ENCODE data around the gene POLR3H.
"Not testable (repeated sequence)": the region's sequence is repeated elsewhere in the genome, so short reads cannot be mapped to it uniquely, and the experiment has no call there.

POLR3H gene

DNA sequence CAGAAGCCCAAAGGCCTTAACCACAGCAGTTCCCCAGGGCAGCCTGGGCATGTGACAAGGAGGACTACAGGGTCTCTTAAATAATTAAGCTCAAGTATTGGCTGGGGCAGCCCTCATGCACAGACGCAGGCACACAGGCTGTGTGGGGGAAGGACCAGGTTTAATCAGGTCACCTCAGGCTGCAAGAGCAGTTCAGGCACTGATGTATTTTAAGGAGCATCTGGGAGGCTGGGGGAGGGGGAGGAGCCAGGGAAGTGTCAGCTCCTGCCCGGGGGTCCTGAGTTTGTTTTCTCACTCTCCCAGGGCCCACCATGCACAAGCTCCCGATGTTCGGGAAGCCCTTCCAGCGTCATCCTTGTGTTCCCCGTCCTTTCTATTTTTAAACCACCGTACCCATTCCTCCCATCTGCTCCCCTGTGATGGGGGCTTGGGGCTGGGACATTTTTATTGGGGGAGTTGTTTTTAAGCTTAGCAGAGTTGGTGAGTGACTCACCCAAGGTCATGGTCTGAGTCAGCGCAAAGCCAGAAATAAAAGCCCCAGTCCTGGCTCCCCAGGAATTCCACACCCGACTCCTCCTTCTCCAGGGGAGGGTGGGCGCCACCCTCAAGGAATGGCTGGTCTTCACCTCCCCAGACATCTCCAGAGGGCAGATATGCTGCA lies 18.9 kb upstream of the POLR3H start:
- DNase-seq: no peak

DNA sequence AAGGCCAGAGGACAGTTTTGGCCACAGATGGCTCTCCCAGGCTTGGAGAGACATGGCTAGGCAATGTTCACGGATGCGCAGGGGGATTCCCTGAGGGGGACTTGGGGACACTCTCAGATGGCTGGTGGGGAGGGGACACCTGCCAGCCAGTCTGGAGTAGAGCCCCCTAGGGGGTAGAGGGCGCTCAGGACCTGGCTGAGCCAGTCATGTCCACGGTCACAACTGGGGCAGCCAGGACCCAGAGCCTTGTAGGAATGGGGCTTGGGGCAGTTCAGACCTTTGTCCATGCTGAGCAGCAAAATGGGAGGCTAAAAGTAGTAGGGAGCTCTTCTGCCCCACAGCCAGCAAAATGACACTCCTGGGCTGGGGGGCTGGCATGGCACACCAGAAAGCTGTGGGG lies 18.2 kb upstream of the POLR3H start:
- DNase-seq: no peak

DNA sequence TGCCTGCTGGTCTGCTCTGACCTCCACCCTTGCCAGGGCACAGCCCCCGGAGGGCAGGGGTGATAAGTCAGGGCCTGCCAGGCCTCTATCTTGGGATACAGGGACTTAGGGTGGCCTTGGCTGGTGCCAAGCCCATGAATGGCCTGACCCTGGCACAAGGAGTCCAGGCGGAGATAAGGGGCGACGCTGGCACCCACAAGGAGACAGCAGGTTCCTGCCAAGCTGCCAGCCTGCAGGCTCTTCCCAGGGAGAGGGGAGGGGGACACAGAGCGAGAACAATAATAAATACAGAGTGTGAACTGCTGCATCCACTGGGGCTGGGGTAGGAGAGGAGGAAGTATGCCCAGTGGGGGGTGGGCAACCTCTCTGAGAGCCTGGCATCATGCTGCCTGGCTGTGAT lies 17.5 kb upstream of the POLR3H start:
- no peak for DNase-seq

DNA sequence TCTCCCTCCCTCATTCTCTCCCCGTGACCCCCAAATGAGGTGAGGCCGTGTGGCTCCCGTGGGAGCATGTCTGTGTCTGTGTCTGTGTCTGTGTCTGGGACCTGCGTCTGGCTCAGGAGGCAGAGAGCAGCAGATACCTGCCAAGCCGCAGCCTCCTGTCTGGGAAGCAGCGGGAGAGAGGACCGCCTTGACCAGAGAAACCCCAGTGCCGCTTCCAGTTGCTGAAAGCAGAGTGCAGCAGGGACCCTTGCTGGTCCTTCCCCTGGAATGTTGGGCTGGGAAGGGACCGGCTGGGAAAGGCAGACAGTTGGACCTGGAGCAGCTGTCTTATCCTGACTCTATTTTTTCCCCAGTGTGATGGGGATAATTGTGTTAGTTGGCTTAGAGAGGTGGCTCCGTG lies 17.1 kb upstream of the POLR3H start:
- no peak for DNase-seq

GRCh38 chr22:41560095-41560471 lies 15.8 kb upstream of the POLR3H start:
- no peak for DNase-seq

- DNase-seq: not testable (repeated sequence)
Measured at GRCh38 chr22:41558241-41558630, 14.0 kb upstream of the POLR3H start.

GRCh38 chr22:41557401-41558240 lies 13.4 kb upstream of the POLR3H start:
- DNase-seq: no peak

- DNase-seq: no peak
Measured at GRCh38 chr22:41556561-41556960, 12.3 kb upstream of the POLR3H start.

GRCh38 chr22:41555325-41555982 lies 11.2 kb upstream of the POLR3H start:
- no peak for DNase-seq

GRCh38 chr22:41551877-41552582 lies 7.8 kb upstream of the POLR3H start:
- DNase-seq: no peak

GRCh38 chr22:41550952-41551491 lies 6.8 kb upstream of the POLR3H start:
- no peak for DNase-seq

DNA sequence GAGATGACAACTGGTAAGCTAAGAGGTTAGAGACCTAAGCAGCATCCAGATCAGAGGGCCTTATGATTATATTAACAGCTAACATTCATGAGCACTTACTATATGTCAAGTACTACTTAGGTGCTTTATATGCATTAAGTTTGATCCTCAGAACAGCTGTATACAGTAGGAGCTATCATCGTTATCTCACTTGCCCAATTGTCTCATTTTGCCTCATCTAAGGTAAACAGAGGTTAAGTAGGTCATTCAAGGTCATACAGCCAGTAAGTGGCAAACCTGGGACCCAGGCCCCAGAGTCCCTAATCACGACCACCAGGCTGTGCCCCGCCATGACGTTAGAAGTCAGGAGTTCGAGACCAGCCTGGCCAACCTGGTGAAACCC lies 4.6 kb upstream of the POLR3H start:
- DNase-seq: no peak

DNA sequence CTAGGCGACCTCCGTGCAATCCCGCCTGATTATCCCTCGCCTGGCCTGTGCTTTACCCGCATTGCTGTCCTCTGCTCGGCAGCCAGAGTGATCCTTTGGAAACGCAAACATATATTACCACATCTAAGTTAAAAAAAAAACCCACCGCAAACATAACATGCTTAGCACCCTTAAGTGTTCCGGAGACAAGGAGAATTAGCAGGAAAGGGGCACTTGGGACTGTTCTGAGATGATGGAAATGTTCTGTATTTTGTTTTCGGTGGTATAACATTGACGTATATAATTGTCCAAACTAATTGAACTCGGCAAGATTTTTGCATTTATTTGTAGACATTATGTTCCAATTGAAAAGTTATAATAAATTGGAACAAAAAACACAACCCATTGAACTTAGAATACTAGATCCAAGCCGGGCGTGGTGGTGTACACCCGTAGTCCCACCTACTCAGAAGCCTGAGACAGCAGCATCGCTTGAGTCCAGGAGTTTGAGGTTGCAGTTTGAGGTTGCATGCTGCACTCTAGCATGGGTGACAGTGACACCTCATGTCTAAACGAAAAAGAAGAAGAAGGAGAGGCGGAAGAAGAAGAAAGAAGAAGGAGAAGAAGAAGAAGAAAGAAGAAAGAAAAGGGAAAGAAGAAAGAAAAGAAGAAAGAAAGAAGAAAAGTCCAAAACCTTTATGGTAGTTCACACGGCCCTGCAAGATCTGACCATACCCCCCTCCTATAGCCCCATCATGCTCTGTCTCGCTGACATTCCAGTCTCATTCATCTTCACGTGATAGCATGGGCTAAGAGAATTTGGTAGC lies 604 bp upstream of the POLR3H start:
- no peak for DNase-seq

GRCh38 chr22:41542224-41542623 lies 2.0 kb downstream of the POLR3H start:
- DNase-seq: no peak

- DNase-seq: no peak
Measured at GRCh38 chr22:41541484-41541883, 2.8 kb downstream of the POLR3H start.

DNA sequence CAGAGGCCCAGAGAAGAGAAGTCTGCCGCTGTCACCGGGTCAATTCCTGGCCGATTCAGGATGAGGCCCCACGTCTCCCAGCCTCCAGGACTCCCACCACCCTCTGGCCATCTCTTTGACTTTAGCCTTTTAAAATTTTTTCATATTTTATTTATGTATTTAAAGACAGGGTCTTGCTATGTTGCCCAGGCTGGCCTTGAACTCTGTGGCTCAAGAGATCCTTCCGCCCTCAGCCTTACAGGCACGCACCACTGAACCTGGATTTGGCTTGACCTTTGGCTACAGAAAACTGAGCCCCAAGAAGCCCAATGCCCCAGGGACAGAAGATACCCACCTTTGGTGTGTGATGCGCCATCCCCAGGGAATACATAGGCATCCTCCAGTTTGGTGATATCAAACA lies 3.9 kb downstream of the POLR3H start:
- DNase-seq: no peak

DNA sequence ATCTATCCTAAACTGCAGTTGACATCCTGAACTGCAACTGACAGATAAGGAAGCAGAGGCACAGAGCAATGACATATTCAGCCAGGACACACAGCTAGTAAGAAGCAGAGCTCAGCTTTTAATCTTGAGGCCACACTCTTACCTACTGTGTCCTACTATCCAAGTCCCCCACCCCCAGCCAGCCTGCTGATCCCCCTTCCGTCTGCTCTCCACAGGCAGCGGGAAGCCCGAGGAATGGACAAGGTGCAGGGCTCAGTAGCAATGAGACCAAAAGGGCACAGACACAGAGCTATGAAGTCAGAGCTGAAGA lies 4.3 kb downstream of the POLR3H start:
- DNase-seq: no peak

DNA sequence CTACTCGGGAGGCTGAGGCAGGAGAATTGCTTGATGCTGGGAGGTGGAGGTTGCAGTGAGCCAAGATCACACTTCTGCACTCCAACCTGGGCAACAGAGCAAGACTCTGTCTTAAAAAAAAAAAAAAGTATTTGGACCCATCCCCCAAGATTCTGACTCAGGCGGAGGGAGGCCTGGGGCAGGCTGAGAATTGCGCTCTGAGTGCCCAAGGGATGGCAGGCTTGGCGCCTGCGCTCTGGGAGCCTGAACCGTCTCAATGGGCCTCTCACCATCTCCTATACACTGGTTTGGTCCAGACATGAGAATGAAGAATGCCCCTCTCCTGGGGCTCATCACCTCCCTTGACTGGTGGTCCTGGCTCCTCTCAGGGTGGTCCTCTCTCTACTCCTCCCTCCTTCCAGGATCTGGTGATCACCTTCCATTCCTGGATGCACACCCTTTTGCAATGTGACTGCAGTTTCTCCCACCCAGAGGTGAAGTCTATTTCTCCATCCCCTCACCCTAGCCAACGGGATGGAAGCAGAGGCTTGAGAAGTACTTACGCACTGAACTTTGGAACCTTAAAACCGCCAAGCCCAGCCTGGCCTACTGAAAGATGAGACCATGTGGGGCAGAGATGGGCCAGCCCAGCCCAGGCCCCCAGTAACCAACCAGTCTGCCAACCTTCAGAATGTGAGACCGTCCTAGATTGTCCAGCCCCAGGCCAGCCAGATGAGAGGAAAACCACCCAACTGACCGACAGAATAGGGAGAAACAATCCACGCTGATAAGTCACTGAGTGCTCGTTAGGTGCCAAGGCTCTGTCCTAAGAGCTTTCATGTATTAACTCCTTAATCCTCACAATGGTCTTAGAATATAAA lies 4.9 kb downstream of the POLR3H start:
- no peak for DNase-seq

DNA sequence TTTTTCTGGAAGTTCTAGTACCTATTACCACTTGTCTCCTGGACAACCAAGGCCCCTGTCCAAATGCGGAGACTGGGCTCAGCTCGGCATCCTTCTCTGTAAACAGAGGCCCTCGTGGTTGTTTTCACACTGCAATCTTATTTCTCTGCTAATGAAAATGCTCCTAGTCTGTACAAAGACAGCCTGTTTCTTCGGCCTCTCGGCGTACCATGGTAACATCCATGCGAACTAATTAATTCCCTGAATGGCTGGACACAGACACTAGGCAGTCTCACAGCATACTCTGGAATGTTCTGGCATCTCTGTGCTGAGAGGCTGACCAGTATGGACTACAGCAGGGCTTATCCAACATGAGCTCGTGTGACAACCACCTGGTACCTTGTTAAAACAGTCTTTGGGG lies 5.7 kb downstream of the POLR3H start:
- DNase-seq: no peak

DNA sequence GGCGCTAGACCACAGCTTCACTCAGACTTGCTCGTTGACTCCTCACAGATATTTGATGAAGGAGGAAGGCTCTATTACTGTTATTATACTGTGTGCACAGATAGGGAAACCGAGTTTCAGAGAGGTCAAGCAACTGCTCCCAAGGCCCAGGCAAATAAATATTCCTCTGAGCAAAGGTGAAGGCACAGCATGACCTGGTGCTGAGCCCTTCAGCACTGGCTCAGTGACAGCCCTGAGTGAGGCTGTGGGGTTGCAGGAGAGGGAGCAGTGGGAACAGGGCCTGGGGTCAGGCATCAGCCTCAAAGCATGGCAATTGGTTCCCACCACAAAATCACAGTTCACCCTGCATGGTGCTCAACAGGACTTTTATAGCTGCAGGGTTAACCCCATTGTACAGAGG lies 7.1 kb downstream of the POLR3H start:
- no peak for DNase-seq

GRCh38 chr22:41535244-41535643 lies 9.0 kb downstream of the POLR3H start:
- DNase-seq: no peak

GRCh38 chr22:41534219-41534618 lies 10.1 kb downstream of the POLR3H start:
- DNase-seq: no peak
